ENCODE measurements around the gene SDC1.

SDC1 gene

GRCh38 chr2:20183373-20183772 is 41.6 kb downstream of the SDC1 start:
- DNase-seq (ENCODE audit: low read depth), result no peak

GRCh38 chr2:20182241-20182931 is 42.5 kb downstream of the SDC1 start:
- no peak for DNase-seq (ENCODE audit: low read depth)

DNA sequence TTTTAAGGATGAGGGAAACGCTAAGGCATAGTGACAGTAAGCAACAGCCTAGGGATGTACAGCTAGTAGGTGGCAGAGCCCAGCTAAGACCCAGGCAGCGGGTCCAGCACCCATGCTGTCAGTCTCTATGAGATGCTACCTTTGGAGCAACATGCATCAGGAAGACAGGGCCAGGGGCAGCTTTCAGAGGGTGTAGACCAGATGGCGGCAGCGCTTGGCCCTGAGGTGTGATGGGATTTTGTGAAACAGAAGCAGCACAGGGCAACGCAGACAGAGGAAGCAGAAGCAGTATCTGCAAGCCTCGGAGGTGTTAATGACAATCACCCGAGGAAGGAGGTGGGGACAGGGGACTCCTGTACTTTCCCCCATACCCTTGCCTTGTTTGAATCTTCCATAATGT is 43.2 kb downstream of the SDC1 start:
- no peak for DNase-seq (ENCODE audit: low read depth)

GRCh38 chr2:20180676-20181648 is 44.0 kb downstream of the SDC1 start:
- DNase-seq (ENCODE audit: low read depth), result no peak

DNA sequence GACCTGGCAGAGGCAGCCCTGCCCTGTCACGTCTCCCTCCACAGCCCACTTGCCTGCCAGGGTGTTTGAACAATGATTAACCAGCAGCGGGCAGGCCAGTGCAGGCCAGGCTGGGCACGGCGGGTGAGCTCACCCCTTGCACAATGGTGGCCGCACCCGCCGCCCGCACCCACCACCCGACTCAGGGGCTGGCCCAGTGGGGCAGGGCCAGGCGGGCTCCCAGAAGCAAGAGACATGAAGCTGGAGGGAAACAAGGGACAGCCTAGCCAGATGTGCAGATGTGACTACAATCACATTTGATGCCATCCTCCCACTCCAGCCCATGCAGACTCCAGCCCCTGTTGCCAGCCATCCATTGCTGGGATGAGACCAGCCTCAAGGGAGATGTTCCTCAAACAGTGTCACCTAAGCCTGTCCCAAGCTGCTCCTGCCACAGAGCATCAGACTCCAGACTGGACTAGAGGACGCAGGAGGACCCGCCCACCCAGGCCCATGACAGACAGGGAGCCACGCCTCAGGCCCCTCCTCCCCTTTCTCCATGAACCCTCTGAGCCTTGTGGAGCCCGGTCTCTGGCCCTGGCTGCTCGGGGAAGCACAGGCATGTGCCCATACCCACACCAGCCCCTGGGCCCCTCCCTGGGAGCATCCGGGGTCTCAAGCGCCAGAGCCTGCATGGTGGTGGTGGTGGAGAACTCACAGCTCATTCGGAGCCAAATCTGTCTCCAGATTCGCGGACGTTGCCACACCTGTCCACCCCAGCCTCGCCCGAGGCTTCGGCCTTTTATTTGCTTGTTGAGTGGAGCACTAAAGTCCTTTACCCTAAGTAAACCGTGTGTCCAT is 45.0 kb downstream of the SDC1 start:
- no peak for DNase-seq (ENCODE audit: low read depth)

DNA sequence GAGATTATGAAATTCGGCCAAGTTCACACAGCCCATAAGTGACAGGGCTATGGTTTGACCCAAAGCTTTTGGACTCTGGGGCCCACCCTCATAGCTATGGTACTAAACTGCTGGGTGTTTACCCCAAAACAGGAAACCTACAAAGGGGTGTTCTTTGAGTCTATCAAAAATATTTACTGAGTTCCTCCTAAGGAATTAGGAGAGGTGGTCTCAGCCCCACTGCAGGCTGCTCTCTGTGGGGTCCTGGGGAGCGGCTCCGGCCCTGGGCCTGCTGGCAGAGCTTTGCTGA is 45.5 kb downstream of the SDC1 start:
- no peak for DNase-seq (ENCODE audit: low read depth)

DNA sequence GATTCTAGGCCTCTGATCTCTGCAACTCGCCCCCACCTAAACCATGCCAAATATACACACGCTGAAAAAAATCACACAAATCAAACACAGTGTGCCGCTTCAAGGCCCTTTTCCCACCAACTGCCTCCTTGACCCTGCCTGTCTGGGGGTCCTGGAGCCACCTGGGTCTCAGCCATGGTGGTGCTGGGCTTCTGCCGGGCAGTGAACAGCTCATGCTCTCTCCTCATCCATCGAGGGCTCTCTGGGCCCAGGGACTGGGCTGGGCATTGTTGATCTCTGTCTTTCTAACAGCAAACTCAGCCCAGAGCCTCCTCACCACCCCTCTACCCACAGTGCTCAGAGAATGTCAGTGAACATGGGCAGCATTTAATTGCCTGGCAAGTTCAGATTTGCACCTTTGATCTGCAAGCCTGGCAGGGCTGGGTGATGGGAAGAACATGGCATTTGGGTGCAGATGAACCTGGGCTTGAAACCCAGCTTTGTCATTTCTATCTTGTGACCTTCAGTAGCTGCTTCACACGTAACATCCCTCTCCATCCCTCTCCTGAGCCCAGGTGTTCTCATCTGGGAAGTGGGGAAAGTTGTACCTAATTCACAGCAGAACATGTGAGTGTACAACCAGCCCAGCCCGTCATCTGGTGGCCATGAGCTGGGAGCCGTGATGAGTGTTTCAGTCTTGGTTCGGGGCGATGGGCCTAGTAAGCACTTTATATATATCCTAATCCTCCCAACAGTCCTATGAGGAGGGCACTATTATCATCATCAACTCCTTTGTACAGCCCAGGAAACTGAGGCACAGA is 46.1 kb downstream of the SDC1 start:
- DNase-seq (ENCODE audit: low read depth), result no peak

- no peak for DNase-seq (ENCODE audit: low read depth)
Observed at GRCh38 chr2:20178249-20178607, 46.7 kb downstream of the SDC1 start.

DNA sequence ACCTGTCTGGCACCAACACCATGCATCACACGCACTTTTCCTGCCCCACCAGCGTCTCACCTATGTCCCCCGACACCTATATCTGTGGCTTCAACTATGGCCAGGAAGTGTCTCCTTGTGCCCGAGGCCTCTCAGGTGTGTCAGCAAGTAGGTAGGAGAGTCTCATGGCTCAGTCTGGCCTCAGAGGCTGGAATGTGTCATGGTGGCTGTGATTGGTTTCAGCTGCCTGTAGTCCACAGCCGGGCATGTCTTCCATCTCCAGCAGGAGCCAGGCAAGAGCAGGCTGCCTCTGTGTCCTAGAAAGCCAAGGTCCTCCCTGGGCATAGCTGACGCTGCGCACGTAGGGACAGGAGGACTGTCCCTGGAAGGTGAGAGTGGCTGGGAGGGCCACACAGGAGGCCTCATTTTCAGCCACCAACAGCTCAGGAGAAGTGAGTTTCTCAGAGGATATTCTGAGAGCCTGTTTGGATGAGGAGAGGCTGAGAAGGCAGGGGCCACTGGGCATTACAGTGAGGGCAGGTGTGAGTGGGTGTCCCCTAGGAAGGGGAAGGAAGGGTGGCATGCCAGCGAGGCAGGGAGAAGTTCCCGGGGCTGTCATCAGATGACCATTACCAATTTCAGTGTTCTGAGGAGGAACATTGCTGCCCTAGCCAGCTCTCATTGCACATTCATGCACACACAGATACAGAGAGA is 47.2 kb downstream of the SDC1 start:
- no peak for DNase-seq (ENCODE audit: low read depth)

- no peak for DNase-seq (ENCODE audit: low read depth)
Observed at GRCh38 chr2:20176760-20177159, 48.2 kb downstream of the SDC1 start.

- DNase-seq (ENCODE audit: low read depth), result no peak
Observed at GRCh38 chr2:20175931-20176330, 49.0 kb downstream of the SDC1 start.

DNA sequence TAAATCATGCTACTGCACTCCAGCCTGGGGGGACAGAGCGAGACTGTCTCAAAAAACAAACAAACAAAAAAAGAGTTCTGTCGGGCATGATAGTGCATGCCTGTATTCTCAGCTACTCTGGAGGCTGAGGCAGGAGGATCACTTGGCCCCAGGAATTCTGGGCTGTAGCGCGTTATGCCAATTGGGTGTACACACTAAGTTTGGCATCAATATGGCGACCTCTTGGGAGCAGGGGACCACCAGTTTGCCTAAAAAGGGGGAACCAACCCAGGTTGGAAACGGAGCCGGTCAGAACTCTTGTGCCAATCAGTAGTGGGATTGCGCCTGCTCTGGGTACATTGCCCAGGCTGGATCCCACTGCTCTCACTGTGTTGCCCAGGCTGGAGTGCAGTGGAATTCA is 49.7 kb downstream of the SDC1 start:
- no peak for DNase-seq (ENCODE audit: low read depth)

DNA sequence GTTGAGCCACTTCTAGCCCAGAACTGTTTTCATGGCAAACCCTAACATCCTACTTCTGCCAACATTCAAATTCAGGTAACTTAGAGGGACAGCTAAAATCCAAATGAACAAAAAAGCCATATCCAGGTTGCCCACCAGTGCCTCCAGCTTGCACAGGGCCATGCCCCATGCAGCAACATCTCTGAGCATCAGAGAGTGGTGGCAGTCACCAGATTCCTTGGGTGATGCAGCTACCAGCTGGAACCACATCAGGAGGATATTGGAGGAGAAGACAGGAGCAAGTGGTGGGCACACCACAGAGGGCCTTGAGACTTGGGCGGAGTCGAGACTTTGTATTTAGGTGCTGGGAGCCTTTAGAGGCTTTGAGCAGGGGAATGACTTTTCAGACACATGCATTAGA is 50.5 kb downstream of the SDC1 start:
- no peak for DNase-seq (ENCODE audit: low read depth)

DNA sequence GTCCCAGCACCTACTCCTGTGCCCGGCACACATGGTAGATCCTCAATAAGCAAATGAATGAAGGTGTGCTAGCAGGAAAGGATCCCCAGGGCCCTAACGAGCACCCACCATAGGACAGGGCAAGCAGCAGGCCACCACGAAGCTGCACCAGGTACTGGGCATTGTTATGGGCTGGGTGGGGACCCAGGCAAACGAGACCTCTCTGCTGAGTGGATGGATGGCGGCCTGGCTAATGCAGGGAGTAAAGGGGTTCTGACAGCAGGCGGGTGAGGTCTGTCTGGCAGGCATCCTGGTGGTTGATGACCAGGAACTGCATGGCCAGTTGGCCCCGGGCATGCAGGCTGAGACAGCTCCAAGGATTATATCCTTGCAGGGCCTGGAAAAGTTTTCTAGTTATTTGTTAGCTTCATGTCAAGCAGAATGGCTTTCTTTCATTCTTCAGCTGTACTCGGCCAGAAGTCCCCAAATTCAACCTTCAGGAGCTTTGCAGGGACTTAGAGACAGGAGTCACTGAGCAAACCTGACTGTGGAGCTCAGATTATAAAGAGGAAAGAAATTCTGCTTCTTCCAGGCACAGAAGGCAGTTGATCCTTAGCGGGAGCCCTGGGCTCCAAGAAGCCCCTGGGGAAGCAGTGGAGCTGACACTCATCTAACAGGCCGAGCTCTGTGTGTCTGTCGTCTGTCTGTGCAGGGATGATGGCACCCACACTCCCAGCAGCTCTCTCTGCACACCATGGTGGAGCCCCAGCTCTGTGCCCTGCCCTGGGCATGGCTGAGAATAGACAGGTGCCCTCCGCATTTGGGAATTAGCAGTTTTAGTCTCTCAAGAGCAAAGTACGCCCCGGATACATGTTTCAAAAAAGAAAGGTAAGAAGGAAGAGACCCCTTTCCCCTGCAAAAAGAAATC is 51.2 kb downstream of the SDC1 start:
- no peak for DNase-seq (ENCODE audit: low read depth)

GRCh38 chr2:20173064-20173463 is 51.9 kb downstream of the SDC1 start:
- no peak for DNase-seq (ENCODE audit: low read depth)

GRCh38 chr2:20172273-20173055 is 52.5 kb downstream of the SDC1 start:
- no peak for DNase-seq (ENCODE audit: low read depth)

- no peak for DNase-seq (ENCODE audit: low read depth)
Observed at GRCh38 chr2:20171445-20171977, 53.4 kb downstream of the SDC1 start.

- no peak for DNase-seq (ENCODE audit: low read depth)
Observed at GRCh38 chr2:20170704-20171250, 54.2 kb downstream of the SDC1 start.

Measured in activated T-cell treated with anti-CD3 and anti-CD28 coated beads for 1 hour (primary cell).